Memory B cell (primary cell): ENCODE data around the gene PARVB.

Source experiments
- ATAC-seq: fragments of 150-1000 bp; cut with Tn5 transposase; 2 replicates; pipeline ENCODE4 v1.10.0; 2021; ENCODE audit warnings: low read depth, mild to moderate bottlenecking, moderate library complexity
- DNase-seq, 2 donors: peaks; one replicate each; pipeline ENCODE4 v3.0.0; 2022; ENCODE audit warnings: low spot score in 2 of 2
- H3K27ac Mint-ChIP-seq: one replicate; pipeline ENCODE4 v1.8.0; 2022; ENCODE audit warnings: mild to moderate bottlenecking, moderate library complexity, mixed read lengths
- H3K27me3 Mint-ChIP-seq: one replicate; pipeline ENCODE4 v1.8.0; 2022; ENCODE audit warnings: mixed read lengths
- H3K36me3 Mint-ChIP-seq: one replicate; pipeline ENCODE4 v1.8.0; 2022; ENCODE audit warnings: mild to moderate bottlenecking, mixed read lengths
- H3K4me1 Mint-ChIP-seq: one replicate; pipeline ENCODE4 v1.8.0; 2022; ENCODE audit warnings: mixed read lengths
- H3K4me3 Mint-ChIP-seq: one replicate; pipeline ENCODE4 v1.8.0; 2022; ENCODE audit warnings: mild to moderate bottlenecking, moderate library complexity, mixed read lengths
- H3K9me3 Mint-ChIP-seq: one replicate; pipeline ENCODE4 v1.8.0; 2022; ENCODE audit warnings: mixed read lengths

The PARVB gene

GRCh38 chr22:44166498-44167276, 142.6 kb downstream of the PARVB start:
- no peak overlapping the region for H3K27ac Mint-ChIP-seq
- H3K9me3 Mint-ChIP-seq: no peaks in the 10 kb centered on the region

GRCh38 chr22:44167501-44167900, 143.4 kb downstream of the PARVB start:
- H3K27me3 Mint-ChIP-seq: no peaks in the 10 kb centered on the region
- DNase-seq (no peak), ATAC-seq (no peak)
- H3K27ac Mint-ChIP-seq: no peak overlapping the region
- no peaks in the 10 kb centered on the region for H3K9me3 Mint-ChIP-seq
- H3K4me1 Mint-ChIP-seq: peaks cover 8% of the 10 kb centered on the region
- H3K36me3 Mint-ChIP-seq: peaks cover 6% of the 10 kb centered on the region
- H3K4me3 Mint-ChIP-seq: no peak overlapping the region

More at GRCh38 chr22:44166498-44167276, 142.6 kb downstream of the PARVB start:
- no peaks in the 10 kb centered on the region for H3K4me1 Mint-ChIP-seq
- peaks cover 8% of the 10 kb centered on the region for H3K36me3 Mint-ChIP-seq
- no peaks in the 10 kb centered on the region for H3K27me3 Mint-ChIP-seq
- ATAC-seq (no peak), DNase-seq (no peak)
- H3K4me3 Mint-ChIP-seq: no peak overlapping the region

- DNase-seq (no peak), ATAC-seq (no peak)
- Mint-ChIP-seq H3K4me3 (no peak overlapping the region), H3K9me3 (no peaks in the 10 kb centered on the region), H3K36me3 (peaks cover 6% of the 10 kb centered on the region), H3K27me3 (no peaks in the 10 kb centered on the region), H3K27ac (no peak overlapping the region), H3K4me1 (peaks cover 12% of the 10 kb centered on the region)
These were observed 144.1 kb downstream of the PARVB start for GRCh38 chr22:44168206-44168605.

GRCh38 chr22:44170470-44170869, 146.4 kb downstream of the PARVB start:
- no peaks in the 10 kb centered on the region for H3K9me3 Mint-ChIP-seq
- H3K27ac Mint-ChIP-seq: no peak overlapping the region

GRCh38 chr22:44171561-44171960, 147.5 kb downstream of the PARVB start:
- peak overlapping the region; percentile 67 for H3K27ac Mint-ChIP-seq
- no peak for DNase-seq

More at GRCh38 chr22:44170470-44170869, 146.4 kb downstream of the PARVB start:
- no peak for ATAC-seq
- Mint-ChIP-seq H3K36me3 (peaks cover 6% of the 10 kb centered on the region), H3K27me3 (no peaks in the 10 kb centered on the region), H3K4me3 (no peak overlapping the region), H3K4me1 (peaks cover 17% of the 10 kb centered on the region)
- DNase-seq: no peak

GRCh38 chr22:44172370-44173108, 148.4 kb downstream of the PARVB start:
- ATAC-seq: peak; percentile 99
- H3K4me1 Mint-ChIP-seq: peaks cover 17% of the 10 kb centered on the region
- no peaks in the 10 kb centered on the region for H3K9me3 Mint-ChIP-seq
- peak; percentile 56 to 58 for DNase-seq
- no peaks in the 10 kb centered on the region for H3K27me3 Mint-ChIP-seq
- H3K4me3 Mint-ChIP-seq: peak overlapping the region; percentile 24
- H3K27ac Mint-ChIP-seq: peak overlapping the region; percentile 51
- H3K36me3 Mint-ChIP-seq: peaks cover 6% of the 10 kb centered on the region

More at GRCh38 chr22:44171561-44171960, 147.5 kb downstream of the PARVB start:
- Mint-ChIP-seq H3K4me3 (no peak overlapping the region), H3K27me3 (no peaks in the 10 kb centered on the region), H3K36me3 (peaks cover 6% of the 10 kb centered on the region), H3K4me1 (peaks cover 17% of the 10 kb centered on the region), H3K9me3 (no peaks in the 10 kb centered on the region)
- no peak for ATAC-seq

- H3K27ac Mint-ChIP-seq: peak overlapping the region; percentile 51
- peaks cover 17% of the 10 kb centered on the region for H3K4me1 Mint-ChIP-seq
- DNase-seq (no peak), ATAC-seq (no peak)
- H3K4me3 Mint-ChIP-seq: no peak overlapping the region
- no peaks in the 10 kb centered on the region for H3K9me3 Mint-ChIP-seq
- H3K36me3 Mint-ChIP-seq: peaks cover 4% of the 10 kb centered on the region
- H3K27me3 Mint-ChIP-seq: no peaks in the 10 kb centered on the region
These were observed 149.1 kb downstream of the PARVB start for GRCh38 chr22:44173154-44173553.

GRCh38 chr22:44175676-44176075, 151.6 kb downstream of the PARVB start:
- Mint-ChIP-seq H3K36me3 (no peaks in the 10 kb centered on the region), H3K27ac (no peak overlapping the region), H3K9me3 (no peaks in the 10 kb centered on the region), H3K4me1 (peaks cover 19% of the 10 kb centered on the region), H3K27me3 (no peaks in the 10 kb centered on the region), H3K4me3 (no peak overlapping the region)
- no peak for ATAC-seq
- DNase-seq: no peak

- no peaks in the 10 kb centered on the region for H3K9me3 Mint-ChIP-seq
- no peak for DNase-seq
These were observed 155.3 kb downstream of the PARVB start for GRCh38 chr22:44179196-44179988.

GRCh38 chr22:44179989-44180705, 156.0 kb downstream of the PARVB start:
- Mint-ChIP-seq H3K27me3 (no peaks in the 10 kb centered on the region), H3K4me3 (peak overlapping the region; percentile 90), H3K36me3 (peaks cover 5% of the 10 kb centered on the region), H3K9me3 (no peaks in the 10 kb centered on the region), H3K27ac (peak overlapping the region; percentile 93), H3K4me1 (peaks cover 23% of the 10 kb centered on the region)
- DNase-seq: no peak
- ATAC-seq: no peak

More at GRCh38 chr22:44179196-44179988, 155.3 kb downstream of the PARVB start:
- no peaks in the 10 kb centered on the region for H3K27me3 Mint-ChIP-seq
- peaks cover 2% of the 10 kb centered on the region for H3K36me3 Mint-ChIP-seq
- H3K27ac Mint-ChIP-seq: no peak overlapping the region
- H3K4me1 Mint-ChIP-seq: peaks cover 20% of the 10 kb centered on the region
- H3K4me3 Mint-ChIP-seq: no peak overlapping the region
- no peak for ATAC-seq

GRCh38 chr22:44180706-44181032, 156.6 kb downstream of the PARVB start, which contains the start of gene PARVG:
Gene PARVG, plus strand, starts transcription at chr22:44180925. Its CDS starts 2,405 bp downstream, at chr22:44183330.
- Mint-ChIP-seq H3K4me1 (peaks cover 23% of the 10 kb centered on the region), H3K27ac (peak within 1 kb of the TSS; percentile 93), H3K9me3 (no peaks in the 10 kb centered on the region), H3K36me3 (peaks cover 5% of the 10 kb centered on the region), H3K4me3 (peak within 1 kb of the TSS; percentile 90), H3K27me3 (no peaks in the 10 kb centered on the region)
- ATAC-seq (peak; percentile 75), DNase-seq (peak; percentile 59 to 72)

GRCh38 chr22:44181033-44181911, 157.2 kb downstream of the PARVB start:
- H3K4me1 Mint-ChIP-seq: peaks cover 24% of the 10 kb centered on the region
- peaks cover 5% of the 10 kb centered on the region for H3K36me3 Mint-ChIP-seq
- ATAC-seq: peak; percentile 62
- H3K9me3 Mint-ChIP-seq: no peaks in the 10 kb centered on the region
- peak; percentile 54 to 65 for DNase-seq
- peak overlapping the region; percentile 93 for H3K27ac Mint-ChIP-seq
- no peaks in the 10 kb centered on the region for H3K27me3 Mint-ChIP-seq
- H3K4me3 Mint-ChIP-seq: peak overlapping the region; percentile 90
